ENCODE results near the gene ATIC.
"Not testable (repeated sequence)": the region's sequence is repeated elsewhere in the genome, so short reads cannot be mapped to it uniquely, and the experiment has no call there.

Gene ATIC

GRCh38 chr2:215293879-215294278, 18.0 kb upstream of the ATIC start:
- H3K27me3 ChIP-seq (ENCODE audit: insufficient read depth, low read depth, severe bottlenecking): no peaks in the 10 kb centered on the region
- TF ChIP-seq CTCF (IDR thresholded peaks at IDR 0.05; ENCODE audit: low read depth, low read length): no peak
- H3K36me3 ChIP-seq: no peaks in the 10 kb centered on the region
- DNase-seq: no peak
- no peak overlapping the region for H3K4me3 ChIP-seq (ENCODE audit: low read depth, low read length)
- H3K9me3 ChIP-seq (ENCODE audit: severe bottlenecking): no peaks in the 10 kb centered on the region
- no peak overlapping the region for H3K27ac ChIP-seq

GRCh38 chr2:215299337-215299859, 12.5 kb upstream of the ATIC start:
- Histone ChIP-seq H3K36me3 (no peaks in the 10 kb centered on the region), H3K27me3 (ENCODE audit: insufficient read depth, low read depth, severe bottlenecking) (no peaks in the 10 kb centered on the region), H3K9me3 (ENCODE audit: severe bottlenecking) (peaks cover 3% of the 10 kb centered on the region), H3K4me3 (ENCODE audit: low read depth, low read length) (no peak overlapping the region), H3K27ac (no peak overlapping the region)
- DNase-seq: peak; percentile 49
- no peak for TF ChIP-seq CTCF (IDR thresholded peaks at IDR 0.05; ENCODE audit: low read depth, low read length)

DNA sequence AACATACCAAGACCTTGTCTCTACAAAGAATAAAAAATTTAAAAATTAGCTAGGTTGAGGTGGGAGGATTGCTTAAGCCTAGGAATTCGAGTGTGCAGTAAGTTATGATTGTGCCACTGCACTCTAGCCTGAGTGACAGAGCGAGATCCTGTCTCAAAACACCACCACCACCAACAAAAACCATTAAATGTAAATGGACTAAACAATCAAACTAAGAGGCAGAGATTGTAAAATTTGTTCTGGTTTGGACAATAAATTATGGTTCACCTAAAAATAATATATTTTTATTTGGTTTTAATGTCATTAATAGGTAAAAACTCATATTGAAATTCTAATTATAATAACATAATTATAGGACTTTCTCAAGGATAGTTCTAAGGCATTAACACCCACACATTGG, 9.9 kb upstream of the ATIC start:
- peaks cover 3% of the 10 kb centered on the region for H3K9me3 ChIP-seq (ENCODE audit: severe bottlenecking)
- H3K36me3 ChIP-seq: no peaks in the 10 kb centered on the region
- H3K4me3 ChIP-seq (ENCODE audit: low read depth, low read length): no peak overlapping the region
- no peak overlapping the region for H3K27ac ChIP-seq
- DNase-seq: no peak
- no peak for TF ChIP-seq CTCF (IDR thresholded peaks at IDR 0.05; ENCODE audit: low read depth, low read length)
- H3K27me3 ChIP-seq (ENCODE audit: insufficient read depth, low read depth, severe bottlenecking): no peaks in the 10 kb centered on the region

- H3K27me3 ChIP-seq (ENCODE audit: insufficient read depth, low read depth, severe bottlenecking); H3K27ac ChIP-seq; DNase-seq; H3K9me3 ChIP-seq (ENCODE audit: severe bottlenecking): not testable (repeated sequence)
- Histone ChIP-seq H3K36me3 (peaks cover 29% of the 10 kb centered on the region), H3K4me3 (ENCODE audit: low read depth, low read length) (peak overlapping the region; percentile 66)
Measured at GRCh38 chr2:215311259-215311624, 617 bp upstream of the ATIC start.

- Histone ChIP-seq H3K9me3 (ENCODE audit: severe bottlenecking) (no peaks in the 10 kb centered on the region), H3K36me3 (peaks cover 41% of the 10 kb centered on the region), H3K27me3 (ENCODE audit: insufficient read depth, low read depth, severe bottlenecking) (no peaks in the 10 kb centered on the region), H3K27ac (no peak overlapping the region), H3K4me3 (ENCODE audit: low read depth, low read length) (no peak overlapping the region)
- TF ChIP-seq CTCF (IDR thresholded peaks at IDR 0.05; ENCODE audit: low read depth, low read length): no peak
- no peak for DNase-seq
Measured at GRCh38 chr2:215313255-215313613, 1.4 kb downstream of the ATIC start.

DNA sequence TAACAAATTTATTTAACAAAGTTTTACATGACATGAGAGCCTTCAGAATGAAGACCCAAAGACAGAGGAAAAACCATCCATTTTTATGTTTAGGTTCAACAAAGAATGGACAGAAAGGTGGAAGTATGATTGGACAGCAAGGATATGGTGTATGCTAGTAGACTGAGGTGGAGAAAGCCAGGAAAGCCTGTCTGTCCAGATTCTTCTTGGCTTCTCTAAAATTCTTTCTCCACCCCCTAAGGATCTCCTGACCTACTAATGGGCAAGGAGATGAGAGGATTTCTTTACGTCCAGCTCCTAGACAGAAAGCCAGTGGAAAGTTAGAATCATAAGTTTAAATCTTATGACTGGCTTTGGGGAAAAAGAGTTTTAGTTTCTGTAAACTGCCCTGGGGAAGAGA, 3.0 kb downstream of the ATIC start:
- H3K27me3 ChIP-seq (ENCODE audit: insufficient read depth, low read depth, severe bottlenecking): no peaks in the 10 kb centered on the region
- H3K36me3 ChIP-seq: peaks cover 56% of the 10 kb centered on the region
- no peak for TF ChIP-seq CTCF (IDR thresholded peaks at IDR 0.05; ENCODE audit: low read depth, low read length)
- DNase-seq: no peak
- H3K27ac ChIP-seq: no peak overlapping the region
- H3K9me3 ChIP-seq (ENCODE audit: severe bottlenecking): no peaks in the 10 kb centered on the region
- H3K4me3 ChIP-seq (ENCODE audit: low read depth, low read length): no peak overlapping the region
